HUES64 (cell line): ENCODE results near the gene SPRR4.

Source experiments
- H3K27ac ChIP-seq: 2 replicates; pipeline ENCODE4 v1.7.0; 2013; ENCODE audit warnings: low read depth, low read length, inconsistent platforms
- H3K27me3 ChIP-seq: 2 replicates; pipeline ENCODE4 v1.6.1; 2013; ENCODE audit warnings: mild to moderate bottlenecking, low read length; ENCODE audit not compliant: insufficient read depth
- H3K36me3 ChIP-seq: 2 replicates; pipeline ENCODE4 v1.6.1; 2013; ENCODE audit warnings: mild to moderate bottlenecking, low read length; ENCODE audit not compliant: insufficient read depth
- H3K4me1 ChIP-seq: 2 replicates; pipeline ENCODE4 v1.6.1; 2013; ENCODE audit warnings: mild to moderate bottlenecking, low read length, moderate library complexity; ENCODE audit not compliant: insufficient read depth
- H3K4me3 ChIP-seq: 2 replicates; pipeline ENCODE4 v1.5.1; 2013; ENCODE audit warnings: mild to moderate bottlenecking, low read length, moderate library complexity
- H3K9ac ChIP-seq: 2 replicates; pipeline ENCODE4 v1.6.1; 2013; ENCODE audit warnings: mild to moderate bottlenecking, low read depth, low read length
- H3K9me3 ChIP-seq: 2 replicates; pipeline ENCODE4 v1.6.1; 2013; ENCODE audit warnings: low read depth, low read length; ENCODE audit not compliant: insufficient read depth
- WGBS: fragments of 150-250, 120-280 bp; methylation state at CpG from one replicate; pipeline ENCODE4 v1.1.7; 2013; ENCODE audit warnings: missing lambda C conversion rate; 5-methylcytosine and 5-hydroxymethylcytosine counted together

Gene SPRR4

DNA sequence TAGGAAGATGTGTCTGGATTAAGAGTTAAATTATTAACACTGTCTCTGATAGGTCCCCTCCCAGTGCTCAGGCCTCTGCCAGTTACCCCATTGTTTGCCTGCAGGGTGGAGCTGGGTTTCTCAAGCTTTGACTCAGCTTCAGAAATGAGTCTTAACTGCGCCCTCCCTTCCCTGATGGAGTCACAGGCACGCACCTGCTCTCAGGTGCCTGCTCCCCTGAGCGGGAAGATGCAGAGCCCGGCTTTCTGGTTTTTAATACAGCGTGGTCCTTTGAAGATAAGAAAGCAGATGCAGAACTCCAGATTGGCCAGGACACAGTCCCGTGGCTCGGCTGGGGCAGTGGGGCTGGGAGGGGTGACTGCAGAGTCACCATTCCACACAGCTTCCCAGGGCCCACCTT, 3.2 kb upstream of the SPRR4 start:
- no peak overlapping the region for H3K4me3 ChIP-seq
- no peaks in the 10 kb centered on the region for H3K27me3 ChIP-seq
- whole genome bisulfite sequencing = 77% methylated on average over 7 of the region's 7 CpGs
- peaks cover 35% of the 10 kb centered on the region; the same call in 1 of the 2 replicates for H3K9me3 ChIP-seq
- no peak overlapping the region for H3K9ac ChIP-seq
- no peak overlapping the region for H3K27ac ChIP-seq
- no peaks in the 10 kb centered on the region for H3K4me1 ChIP-seq
- no peaks in the 10 kb centered on the region for H3K36me3 ChIP-seq

DNA sequence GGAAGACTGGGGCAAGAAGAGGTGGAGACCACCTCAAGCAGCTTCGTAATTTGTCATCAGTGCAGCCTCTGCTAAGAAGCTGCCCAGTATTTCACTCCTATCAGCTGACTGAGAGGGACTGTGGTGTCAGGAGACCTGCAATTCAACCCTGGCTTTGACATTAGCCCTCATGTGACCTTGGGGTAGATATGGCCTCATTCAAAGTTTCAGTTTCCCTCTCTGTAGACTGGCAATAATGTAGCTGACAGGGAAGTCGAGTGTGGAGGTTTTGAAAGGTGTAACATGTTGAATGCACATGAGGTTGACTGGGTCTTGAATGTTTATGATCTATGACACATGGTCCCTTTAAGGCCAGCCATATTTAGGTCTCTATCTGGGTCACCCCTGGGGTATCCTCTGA, 2.2 kb upstream of the SPRR4 start:
- Histone ChIP-seq H3K4me1 (no peaks in the 10 kb centered on the region), H3K27ac (no peak overlapping the region), H3K36me3 (no peaks in the 10 kb centered on the region), H3K27me3 (no peaks in the 10 kb centered on the region), H3K9me3 (peaks cover 28% of the 10 kb centered on the region; the same call in 1 of the 2 replicates), H3K9ac (no peak overlapping the region), H3K4me3 (no peak overlapping the region)
- 63% methylated on average over 2 of the region's 2 CpGs for WGBS

DNA sequence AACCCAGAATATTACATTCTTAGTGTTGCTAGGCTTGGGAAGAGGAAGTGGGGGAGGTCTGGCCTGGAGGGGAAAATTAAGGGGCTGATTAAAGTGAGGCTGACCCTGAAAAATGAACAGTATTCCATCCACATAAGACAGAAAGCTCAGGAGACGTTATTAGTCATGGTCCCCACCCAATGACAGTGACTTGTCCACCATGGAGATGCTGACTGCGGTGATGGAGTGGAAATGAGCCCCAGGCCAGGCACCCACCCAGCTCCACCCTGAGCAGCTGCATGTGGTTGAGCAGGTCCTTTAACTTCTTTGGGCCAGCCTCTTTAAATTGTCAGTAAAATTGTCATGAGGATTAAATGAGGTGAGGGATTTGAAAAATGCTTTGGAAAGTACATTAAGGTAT, 1.4 kb upstream of the SPRR4 start:
- H3K9ac ChIP-seq = no peak overlapping the region
- peaks cover 30% of the 10 kb centered on the region; the same call in 1 of the 2 replicates for H3K9me3 ChIP-seq
- no peaks in the 10 kb centered on the region for H3K4me1 ChIP-seq
- H3K27me3 ChIP-seq = no peaks in the 10 kb centered on the region
- no peaks in the 10 kb centered on the region for H3K36me3 ChIP-seq
- H3K4me3 ChIP-seq = no peak overlapping the region
- WGBS = 62% methylated on average over 2 of the region's 2 CpGs
- H3K27ac ChIP-seq = no peak overlapping the region

DNA sequence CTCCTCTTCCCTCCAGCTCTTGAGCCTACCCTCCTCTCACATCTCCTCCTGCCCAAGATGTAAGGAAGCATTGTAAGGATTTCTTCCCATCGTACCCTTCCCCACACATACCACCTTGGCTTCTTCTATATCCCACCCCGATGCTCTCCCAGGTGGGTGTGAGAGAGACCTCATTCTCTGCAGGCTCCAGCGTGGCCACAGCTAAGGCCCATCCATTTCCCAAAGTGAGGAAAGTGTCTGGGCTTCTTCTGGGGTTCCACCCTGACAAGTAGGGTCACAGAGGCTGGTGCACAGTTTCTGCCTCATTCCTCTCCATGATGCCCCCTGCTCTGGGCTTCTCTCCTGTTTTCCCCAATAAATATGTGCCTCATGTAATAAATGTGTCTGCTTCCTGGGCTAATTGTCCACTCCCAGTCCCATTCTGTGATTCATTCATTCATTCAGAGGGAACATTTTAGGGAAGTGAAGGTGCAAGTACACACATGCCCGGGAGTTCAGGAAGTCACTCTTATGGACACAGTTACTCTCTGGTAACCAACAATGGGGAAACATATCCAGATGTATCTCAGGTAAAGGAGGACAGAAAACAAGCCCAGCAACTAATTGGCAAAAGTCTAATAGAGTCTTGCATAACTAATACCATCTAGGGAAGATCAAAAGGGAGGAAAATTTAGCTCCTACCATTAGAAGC, 1.9 kb downstream of the SPRR4 start:
- Histone ChIP-seq H3K9me3 (peaks cover 34% of the 10 kb centered on the region; the same call in 1 of the 2 replicates), H3K4me3 (no peak overlapping the region), H3K4me1 (no peaks in the 10 kb centered on the region), H3K27ac (no peak overlapping the region), H3K36me3 (no peaks in the 10 kb centered on the region), H3K9ac (no peak overlapping the region), H3K27me3 (no peaks in the 10 kb centered on the region)
- WGBS = 70% methylated on average over 3 of the region's 4 CpGs

DNA sequence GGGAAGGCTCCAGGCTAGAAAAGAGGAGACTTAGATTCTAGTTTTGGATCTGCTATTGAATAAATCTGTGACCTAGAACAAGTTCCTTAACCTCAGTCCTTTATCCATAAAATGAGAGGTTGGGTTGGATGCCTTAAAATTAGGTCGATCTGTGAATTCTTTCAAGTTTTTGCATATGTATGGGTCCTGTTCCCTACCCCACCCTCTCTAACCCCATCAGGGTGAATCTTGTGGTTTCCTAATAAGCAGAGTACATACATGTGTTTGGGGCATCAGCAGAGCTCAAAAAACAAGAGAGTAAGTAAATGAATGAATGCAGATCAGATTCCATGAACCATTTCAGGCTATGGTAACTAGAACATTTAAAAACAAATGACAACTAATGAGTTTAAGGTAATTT, 6.2 kb downstream of the SPRR4 start:
- Histone ChIP-seq H3K36me3 (no peaks in the 10 kb centered on the region), H3K4me3 (no peak overlapping the region), H3K27me3 (peaks cover 2% of the 10 kb centered on the region; the same call in 1 of the 2 replicates), H3K9ac (no peak overlapping the region), H3K27ac (no peak overlapping the region), H3K9me3 (peaks cover 30% of the 10 kb centered on the region; the same call in 1 of the 2 replicates), H3K4me1 (no peaks in the 10 kb centered on the region)
- no CpG with 5 or more reads among the region's 1 CpG for WGBS

DNA sequence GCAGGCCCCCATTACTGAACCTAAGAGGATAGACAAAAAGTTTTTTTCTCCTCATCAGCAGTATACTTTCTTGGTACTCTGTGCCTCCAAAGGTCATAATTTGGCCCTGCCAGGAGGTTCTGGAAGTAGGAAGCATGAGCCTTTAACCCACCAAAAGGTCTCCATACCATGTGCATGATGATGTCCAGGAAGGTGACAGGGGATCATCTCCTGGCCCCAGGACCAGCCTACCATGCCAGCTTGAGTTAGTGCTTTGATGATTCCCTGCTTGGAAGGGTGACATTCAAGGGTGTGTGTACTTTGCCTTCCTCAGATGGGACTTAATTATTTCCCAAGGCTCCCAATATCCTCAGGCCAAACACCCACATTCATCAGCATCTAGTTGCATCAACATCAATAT, 7.2 kb downstream of the SPRR4 start:
- H3K4me1 ChIP-seq = no peaks in the 10 kb centered on the region
- H3K27me3 ChIP-seq = peaks cover 2% of the 10 kb centered on the region; the same call in 1 of the 2 replicates
- H3K36me3 ChIP-seq = no peaks in the 10 kb centered on the region
- no peak overlapping the region for H3K9ac ChIP-seq
- H3K4me3 ChIP-seq = no peak overlapping the region
- H3K27ac ChIP-seq = no peak overlapping the region
- H3K9me3 ChIP-seq = peaks cover 36% of the 10 kb centered on the region

DNA sequence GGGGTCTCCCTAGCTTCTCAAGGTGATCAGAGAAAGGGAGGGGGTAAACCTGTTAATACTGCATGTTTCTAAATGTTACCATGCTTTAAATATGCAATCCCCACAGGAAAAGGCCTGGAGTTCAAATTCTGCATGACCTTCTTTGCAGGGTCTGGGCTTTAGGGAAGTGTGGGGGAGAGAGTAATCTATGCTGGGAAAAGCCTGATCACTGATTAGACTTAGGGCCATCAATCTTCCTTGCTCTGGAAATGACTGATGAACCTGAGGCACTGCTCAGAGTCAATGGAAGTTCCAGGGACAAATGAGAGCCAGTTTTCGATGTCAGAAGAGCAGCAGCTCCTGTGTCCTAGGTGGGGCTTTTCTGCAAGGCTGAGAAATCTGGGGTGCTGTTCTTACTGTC, 10.2 kb downstream of the SPRR4 start:
- Histone ChIP-seq H3K4me1 (no peaks in the 10 kb centered on the region), H3K27me3 (peaks cover 2% of the 10 kb centered on the region; the same call in 1 of the 2 replicates), H3K36me3 (no peaks in the 10 kb centered on the region), H3K9me3 (peaks cover 35% of the 10 kb centered on the region), H3K9ac (no peak overlapping the region), H3K4me3 (no peak overlapping the region), H3K27ac (no peak overlapping the region)
- 75% methylated on average over 1 of the region's 1 CpG for WGBS

DNA sequence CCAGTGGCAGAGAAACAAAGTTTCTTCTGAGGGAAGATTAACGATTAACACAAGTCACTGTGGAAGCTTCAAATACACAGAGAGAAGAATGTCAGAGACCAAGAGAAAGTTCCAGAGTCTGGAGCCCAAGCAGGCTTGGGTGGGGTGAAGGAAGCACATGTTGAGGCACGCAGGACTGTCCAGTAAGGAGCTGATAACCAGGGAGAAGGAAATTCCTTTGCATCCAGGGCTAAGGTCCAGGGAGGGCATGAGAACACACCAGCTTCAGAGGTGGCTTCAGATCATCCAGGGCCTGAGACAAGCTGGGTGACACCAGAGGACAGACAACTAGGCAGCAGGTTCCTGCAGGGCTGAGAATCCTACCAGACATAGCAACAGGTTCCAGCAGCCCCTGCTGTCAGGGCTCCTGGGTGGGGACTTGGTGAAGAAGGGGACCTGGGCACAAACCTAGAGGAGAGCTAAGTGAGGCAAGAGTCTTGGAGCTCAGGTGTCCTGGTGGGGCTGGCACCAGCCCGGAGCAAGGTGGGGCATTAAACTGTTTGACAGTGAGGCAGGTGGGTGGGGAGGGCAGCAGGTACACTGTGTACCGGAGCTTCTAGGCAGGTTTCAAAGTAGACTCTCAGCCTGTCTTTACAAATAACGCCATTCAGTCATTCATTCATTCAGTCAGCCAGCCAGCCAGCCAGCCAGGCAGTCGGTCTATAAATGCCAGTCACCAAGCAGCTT, 10.9 kb downstream of the SPRR4 start:
- peaks cover 2% of the 10 kb centered on the region; the same call in 1 of the 2 replicates for H3K27me3 ChIP-seq
- no peak overlapping the region for H3K9ac ChIP-seq
- WGBS = 83% methylated on average over 6 of the region's 6 CpGs

DNA sequence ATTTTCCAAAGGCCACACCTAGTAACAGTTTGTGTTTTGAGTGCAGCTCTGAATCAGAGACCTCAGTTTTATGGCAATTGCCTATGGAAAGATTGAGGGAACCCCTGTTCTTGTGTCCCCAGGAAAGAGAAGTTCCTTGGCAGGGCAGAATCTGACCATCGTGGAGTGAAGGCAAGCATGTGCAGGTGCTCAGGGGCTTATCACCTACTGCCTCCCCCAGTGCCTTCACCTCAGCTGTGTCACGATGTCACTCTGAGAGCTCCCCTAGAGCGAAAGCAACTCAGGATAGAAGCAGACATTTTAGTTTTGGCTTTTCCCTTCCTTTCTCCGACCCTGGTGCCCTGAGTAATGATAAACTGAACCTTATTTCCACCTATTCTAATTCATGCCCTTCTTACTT, 11.6 kb downstream of the SPRR4 start:
- Histone ChIP-seq H3K36me3 (no peaks in the 10 kb centered on the region), H3K4me1 (no peaks in the 10 kb centered on the region), H3K9me3 (peaks cover 37% of the 10 kb centered on the region), H3K9ac (no peak overlapping the region), H3K27me3 (peaks cover 2% of the 10 kb centered on the region; the same call in 1 of the 2 replicates), H3K27ac (no peak overlapping the region), H3K4me3 (no peak overlapping the region)
- WGBS = 84% methylated on average over 4 of the region's 4 CpGs

More for the DNA sequence above, 10.9 kb downstream of the SPRR4 start:
- Histone ChIP-seq H3K9me3 (peaks cover 36% of the 10 kb centered on the region), H3K4me1 (no peaks in the 10 kb centered on the region), H3K36me3 (no peaks in the 10 kb centered on the region), H3K4me3 (no peak overlapping the region), H3K27ac (no peak overlapping the region)

DNA sequence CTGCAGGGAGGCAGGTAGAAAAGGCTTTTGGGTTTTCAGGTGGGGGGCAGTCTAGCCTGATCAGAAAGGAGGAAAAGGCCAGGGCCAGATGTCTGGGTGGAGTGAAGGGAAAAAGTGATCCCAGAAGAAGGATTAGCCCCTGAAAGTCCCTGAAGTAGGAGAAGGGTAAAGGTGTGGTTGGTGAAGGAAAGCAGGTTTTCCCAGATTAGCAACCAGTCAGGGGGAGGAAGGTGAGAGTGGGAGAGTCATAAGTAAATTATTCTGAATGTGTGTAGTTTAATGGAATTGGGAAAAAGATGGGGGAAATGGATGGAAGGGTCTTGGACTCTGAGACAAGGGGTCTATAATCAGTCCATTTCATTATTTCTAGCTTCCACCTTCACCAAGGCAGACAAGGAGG, 12.8 kb downstream of the SPRR4 start:
- Histone ChIP-seq H3K27me3 (no peaks in the 10 kb centered on the region), H3K4me1 (no peaks in the 10 kb centered on the region), H3K9ac (no peak overlapping the region), H3K27ac (no peak overlapping the region), H3K4me3 (no peak overlapping the region), H3K36me3 (no peaks in the 10 kb centered on the region), H3K9me3 (peaks cover 40% of the 10 kb centered on the region)

DNA sequence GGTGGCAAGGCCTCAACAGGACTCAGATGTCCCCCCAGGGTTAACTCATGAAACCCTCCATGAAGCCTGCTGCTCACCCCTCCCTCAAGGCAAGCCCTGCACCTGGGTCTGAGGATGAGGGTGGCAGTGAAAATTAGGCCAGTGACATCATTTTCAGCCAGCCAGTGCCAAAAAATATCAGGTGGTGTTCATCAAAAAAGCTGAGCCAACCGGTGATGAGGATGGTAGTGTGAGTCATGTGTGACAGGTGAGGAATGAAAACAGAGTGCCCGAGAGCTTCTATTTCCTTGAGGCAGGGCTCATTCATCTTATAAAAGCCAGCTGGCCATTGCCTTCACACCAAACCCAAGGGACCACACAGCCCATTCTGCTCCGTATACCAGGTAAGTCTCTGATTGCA, 13.3 kb downstream of the SPRR4 start, which contains the start of gene SPRR1A:
Gene SPRR1A, plus strand, starts transcription at position 339 of the 400 bp plus-strand sequence. CDS start 1,150 bp downstream, outside the sequence.
- no peaks in the 10 kb centered on the region for H3K27me3 ChIP-seq
- H3K36me3 ChIP-seq = no peaks in the 10 kb centered on the region
- H3K9ac ChIP-seq = no peak within 1 kb of the TSS
- WGBS = 92% methylated on average over 3 of the region's 3 CpGs
- peaks cover 42% of the 10 kb centered on the region for H3K9me3 ChIP-seq
- no peak within 1 kb of the TSS for H3K27ac ChIP-seq
- no peak within 1 kb of the TSS for H3K4me3 ChIP-seq
- H3K4me1 ChIP-seq = no peaks in the 10 kb centered on the region
